ENCODE measurements around the gene NGEF.

NGEF gene

GRCh38 chr2:233006648-233007047, 6.4 kb downstream of the NGEF start:
- POLR2A ChIA-PET = no interaction called here

GRCh38 chr2:233005096-233005495, 8.0 kb downstream of the NGEF start:
- DNase-seq = no peak
- ChIA-PET POLR2A (no interaction called here), CTCF (no interaction called here)
- WGBS (ENCODE audit: insufficient coverage) = 98% methylated on average over 4 of the region's 6 CpGs
- Histone ChIP-seq H3K27me3 (replicated peaks in 2 of 5; ENCODE audit: control insufficient read depth in 4 of 5, insufficient read depth in 5 of 5, low read length in 4 of 5) (peaks cover 0 to 3% (median 0%) of the 10 kb centered on the region in 5 experiments), H3K36me3 (ENCODE audit: control insufficient read depth in 4 of 4, insufficient read depth in 4 of 4, low read length in 3 of 4) (no peaks in the 10 kb centered on the region), H3K27ac (ENCODE audit: insufficient read depth in 1 of 2, low read depth in 1 of 2, low read length in 2 of 2, poor library complexity in 1 of 2, severe bottlenecking in 2 of 2) (no peak overlapping the region), H3K4me3 (ENCODE audit: control insufficient read depth in 1 of 7, extremely low read depth in 1 of 7, insufficient read depth in 4 of 7, low read depth in 2 of 7, low read length in 6 of 7) (no peak overlapping the region), H3K4me1 (ENCODE audit: control extremely low read depth in 1 of 4, control insufficient read depth in 4 of 4, insufficient read depth in 4 of 4, low read length in 3 of 4) (no peaks in the 10 kb centered on the region), H3K9me3 (ENCODE audit: control extremely low read depth in 1 of 5, control insufficient read depth in 4 of 5, insufficient read depth in 2 of 5, low read depth in 1 of 5, low read length in 4 of 5) (no peaks in the 10 kb centered on the region)

More at GRCh38 chr2:233006648-233007047, 6.4 kb downstream of the NGEF start:
- Histone ChIP-seq H3K27me3 (replicated peaks in 2 of 5; ENCODE audit: control insufficient read depth in 4 of 5, insufficient read depth in 5 of 5, low read length in 4 of 5) (peaks cover 0 to 3% (median 0%) of the 10 kb centered on the region in 5 experiments), H3K4me3 (ENCODE audit: control insufficient read depth in 1 of 7, extremely low read depth in 1 of 7, insufficient read depth in 4 of 7, low read depth in 2 of 7, low read length in 6 of 7) (no peak overlapping the region), H3K9me3 (ENCODE audit: control extremely low read depth in 1 of 5, control insufficient read depth in 4 of 5, insufficient read depth in 2 of 5, low read depth in 1 of 5, low read length in 4 of 5) (no peaks in the 10 kb centered on the region), H3K36me3 (ENCODE audit: control insufficient read depth in 4 of 4, insufficient read depth in 4 of 4, low read length in 3 of 4) (no peaks in the 10 kb centered on the region), H3K27ac (ENCODE audit: insufficient read depth in 1 of 2, low read depth in 1 of 2, low read length in 2 of 2, poor library complexity in 1 of 2, severe bottlenecking in 2 of 2) (no peak overlapping the region), H3K4me1 (ENCODE audit: control extremely low read depth in 1 of 4, control insufficient read depth in 4 of 4, insufficient read depth in 4 of 4, low read length in 3 of 4) (peaks cover 0 to 2% (median 1%) of the 10 kb centered on the region in 4 experiments)
- CTCF ChIA-PET = interaction anchor here (1.0 kb wide), 1 partner anchor 48 kb away, joined by 3 read pairs; no protein-coding TSS in a partner anchor
- DNase-seq = no peak
- 100% methylated on average over 4 of the region's 6 CpGs for WGBS (ENCODE audit: insufficient coverage)

- Histone ChIP-seq H3K4me1 (ENCODE audit: control extremely low read depth in 1 of 4, control insufficient read depth in 4 of 4, insufficient read depth in 4 of 4, low read length in 3 of 4) (no peaks in the 10 kb centered on the region), H3K27me3 (replicated peaks in 2 of 5; ENCODE audit: control insufficient read depth in 4 of 5, insufficient read depth in 5 of 5, low read length in 4 of 5) (peaks cover 0 to 3% (median 0%) of the 10 kb centered on the region in 5 experiments), H3K9me3 (ENCODE audit: control extremely low read depth in 1 of 5, control insufficient read depth in 4 of 5, insufficient read depth in 2 of 5, low read depth in 1 of 5, low read length in 4 of 5) (no peaks in the 10 kb centered on the region), H3K4me3 (ENCODE audit: control insufficient read depth in 1 of 7, extremely low read depth in 1 of 7, insufficient read depth in 4 of 7, low read depth in 2 of 7, low read length in 6 of 7) (no peak overlapping the region), H3K27ac (ENCODE audit: insufficient read depth in 1 of 2, low read depth in 1 of 2, low read length in 2 of 2, poor library complexity in 1 of 2, severe bottlenecking in 2 of 2) (no peak overlapping the region), H3K36me3 (ENCODE audit: control insufficient read depth in 4 of 4, insufficient read depth in 4 of 4, low read length in 3 of 4) (no peaks in the 10 kb centered on the region)
- 94% methylated on average over 7 of the region's 9 CpGs for WGBS (ENCODE audit: insufficient coverage)
- ChIA-PET CTCF (no interaction called here), POLR2A (no interaction called here)
- DNase-seq = no peak
Measured at GRCh38 chr2:233003658-233004555, 9.1 kb downstream of the NGEF start.

GRCh38 chr2:233002829-233003657, 10.0 kb downstream of the NGEF start:
- over 99% methylated on average over 14 of the region's 19 CpGs for WGBS (ENCODE audit: insufficient coverage)
- no peak overlapping the region for H3K27ac ChIP-seq (ENCODE audit: insufficient read depth in 1 of 2, low read depth in 1 of 2, low read length in 2 of 2, poor library complexity in 1 of 2, severe bottlenecking in 2 of 2)
- no peak for DNase-seq
- no peaks in the 10 kb centered on the region for H3K9me3 ChIP-seq (ENCODE audit: control extremely low read depth in 1 of 5, control insufficient read depth in 4 of 5, insufficient read depth in 2 of 5, low read depth in 1 of 5, low read length in 4 of 5)
- no peaks in the 10 kb centered on the region for H3K4me1 ChIP-seq (ENCODE audit: control extremely low read depth in 1 of 4, control insufficient read depth in 4 of 4, insufficient read depth in 4 of 4, low read length in 3 of 4)
- H3K27me3 ChIP-seq (replicated peaks in 2 of 5; ENCODE audit: control insufficient read depth in 4 of 5, insufficient read depth in 5 of 5, low read length in 4 of 5) = peaks cover 0 to 3% (median 0%) of the 10 kb centered on the region in 5 experiments
- CTCF ChIA-PET = no interaction called here
- no peak overlapping the region for H3K4me3 ChIP-seq (ENCODE audit: control insufficient read depth in 1 of 7, extremely low read depth in 1 of 7, insufficient read depth in 4 of 7, low read depth in 2 of 7, low read length in 6 of 7)
- POLR2A ChIA-PET = no interaction called here
- no peaks in the 10 kb centered on the region for H3K36me3 ChIP-seq (ENCODE audit: control insufficient read depth in 4 of 4, insufficient read depth in 4 of 4, low read length in 3 of 4)

DNA sequence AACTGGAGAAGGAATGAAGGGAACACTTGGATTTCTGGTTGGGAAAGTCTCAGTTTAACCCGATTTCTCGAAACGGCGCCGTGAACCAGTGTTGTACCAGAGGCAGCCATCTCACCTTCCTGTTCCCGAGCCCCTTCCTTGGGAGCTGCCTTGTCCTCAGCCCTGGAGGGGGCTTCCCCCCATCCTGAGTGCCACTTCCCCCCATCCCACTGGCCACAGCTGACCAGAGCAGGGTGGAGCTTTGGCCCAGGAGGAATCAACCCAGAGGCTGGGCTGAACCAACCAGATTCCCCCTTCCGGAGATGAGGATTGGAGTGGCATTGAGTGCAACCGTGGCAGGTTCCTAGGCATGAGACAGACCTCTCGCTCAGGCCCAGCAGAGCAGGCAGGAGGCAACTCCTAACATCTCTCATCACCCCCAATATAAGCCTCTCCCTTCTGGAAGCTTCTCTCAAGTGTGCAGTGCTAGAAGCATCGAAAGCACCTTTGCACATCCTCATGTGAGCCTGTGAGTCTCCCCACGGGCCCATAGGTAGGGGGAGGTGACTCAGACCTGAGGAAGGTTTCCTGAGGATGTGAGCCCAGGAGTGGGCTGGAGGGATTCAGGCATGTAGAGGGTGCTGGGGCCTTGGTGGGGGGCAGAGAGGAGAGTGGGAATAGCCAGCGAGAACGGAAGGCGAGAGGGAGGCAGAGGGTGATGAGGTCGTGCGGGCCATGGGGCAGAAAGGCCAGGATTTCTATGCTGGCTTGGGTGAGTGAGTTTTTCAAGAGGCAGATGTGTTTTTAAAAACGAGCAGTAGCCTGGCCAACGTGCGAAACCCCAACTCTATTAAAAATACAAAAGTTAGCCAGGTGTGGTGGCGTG, 11.9 kb downstream of the NGEF start:
- POLR2A ChIA-PET = no interaction called here
- no peaks in the 10 kb centered on the region for H3K9me3 ChIP-seq (ENCODE audit: control extremely low read depth in 1 of 5, control insufficient read depth in 4 of 5, insufficient read depth in 2 of 5, low read depth in 1 of 5, low read length in 4 of 5)
- no peaks in the 10 kb centered on the region for H3K4me1 ChIP-seq (ENCODE audit: control extremely low read depth in 1 of 4, control insufficient read depth in 4 of 4, insufficient read depth in 4 of 4, low read length in 3 of 4)
- no peak overlapping the region for H3K27ac ChIP-seq (ENCODE audit: insufficient read depth in 1 of 2, low read depth in 1 of 2, low read length in 2 of 2, poor library complexity in 1 of 2, severe bottlenecking in 2 of 2)
- H3K4me3 ChIP-seq (ENCODE audit: control insufficient read depth in 1 of 7, extremely low read depth in 1 of 7, insufficient read depth in 4 of 7, low read depth in 2 of 7, low read length in 6 of 7) = no peak overlapping the region
- no peak for DNase-seq
- peaks cover 0 to 3% (median 0%) of the 10 kb centered on the region in 5 experiments for H3K27me3 ChIP-seq (replicated peaks in 2 of 5; ENCODE audit: control insufficient read depth in 4 of 5, insufficient read depth in 5 of 5, low read length in 4 of 5)
- CTCF ChIA-PET = interaction anchor here (0.9 kb wide), 1 partner anchor 106 kb away, joined by 4 read pairs; no protein-coding TSS in a partner anchor
- 90% methylated on average over 16 of the region's 20 CpGs for WGBS (ENCODE audit: insufficient coverage)
- no peaks in the 10 kb centered on the region for H3K36me3 ChIP-seq (ENCODE audit: control insufficient read depth in 4 of 4, insufficient read depth in 4 of 4, low read length in 3 of 4)

GRCh38 chr2:232999354-232999753, 13.7 kb downstream of the NGEF start:
- H3K27ac ChIP-seq (ENCODE audit: insufficient read depth in 1 of 2, low read depth in 1 of 2, low read length in 2 of 2, poor library complexity in 1 of 2, severe bottlenecking in 2 of 2) = no peak overlapping the region
- ChIA-PET POLR2A (no interaction called here), CTCF (interaction anchor here (0.8 to 1.2 kb wide), 4 partner anchors 13 to 83 kb away, joined by 3 to 5 read pairs (median 3); no protein-coding TSS in a partner anchor)
- H3K9me3 ChIP-seq (ENCODE audit: control extremely low read depth in 1 of 5, control insufficient read depth in 4 of 5, insufficient read depth in 2 of 5, low read depth in 1 of 5, low read length in 4 of 5) = no peaks in the 10 kb centered on the region
- H3K27me3 ChIP-seq (replicated peaks in 2 of 5; ENCODE audit: control insufficient read depth in 4 of 5, insufficient read depth in 5 of 5, low read length in 4 of 5) = peaks cover 0 to 3% (median 0%) of the 10 kb centered on the region in 5 experiments
- no peak for DNase-seq
- H3K4me3 ChIP-seq (ENCODE audit: control insufficient read depth in 1 of 7, extremely low read depth in 1 of 7, insufficient read depth in 4 of 7, low read depth in 2 of 7, low read length in 6 of 7) = no peak overlapping the region
- H3K36me3 ChIP-seq (ENCODE audit: control insufficient read depth in 4 of 4, insufficient read depth in 4 of 4, low read length in 3 of 4) = no peaks in the 10 kb centered on the region
- H3K4me1 ChIP-seq (ENCODE audit: control extremely low read depth in 1 of 4, control insufficient read depth in 4 of 4, insufficient read depth in 4 of 4, low read length in 3 of 4) = no peaks in the 10 kb centered on the region
- WGBS (ENCODE audit: insufficient coverage) = 86% methylated on average over 6 of the region's 7 CpGs

Data from common myeloid progenitor, CD34-positive (primary cell).